A204.1 (cell line): Measurements from ENCODE around the gene E2F8.

Source experiments
- FAIRE-seq: peaks from 2 replicates; lab custom pipeline; 2012; peaks lifted over from hg19 to GRCh38; lab: Jason Lieb, UNC

E2F8 gene

GRCh38 chr11:19187114-19187832, 53.5 kb downstream of the E2F8 start:
- no peak for FAIRE-seq

- FAIRE-seq = no peak
Observed at GRCh38 chr11:19185516-19186052, 55.2 kb downstream of the E2F8 start.

GRCh38 chr11:19185036-19185435, 55.7 kb downstream of the E2F8 start:
- FAIRE-seq = no peak

- FAIRE-seq = no peak
Observed at GRCh38 chr11:19183646-19184045, 57.1 kb downstream of the E2F8 start.

- FAIRE-seq = no peak
Observed at GRCh38 chr11:19181531-19182261, 59.0 kb downstream of the E2F8 start.

GRCh38 chr11:19176629-19177186, 64.0 kb downstream of the E2F8 start:
- no peak for FAIRE-seq
